IPS DF 4.7 (cell line): ENCODE measurements around the gene EYA2.
"Not testable (repeated sequence)": the region's sequence is repeated elsewhere in the genome, so short reads cannot be mapped to it uniquely, and the experiment has no call there.

Experiments
- DNase-seq: peaks from one replicate; pipeline ENCODE4 v3.0.0-alpha.2; 2013; ENCODE audit warnings: low spot score; ENCODE audit errors: extremely low read depth

EYA2 gene

GRCh38 chr20:47165376-47165865 is 270.8 kb downstream of the EYA2 start:
- DNase-seq: no peak

GRCh38 chr20:47167846-47168245 is 273.2 kb downstream of the EYA2 start:
- no peak for DNase-seq

- no peak for DNase-seq
Measured at GRCh38 chr20:47172579-47172978, 277.9 kb downstream of the EYA2 start.

GRCh38 chr20:47173596-47174216 is 279.1 kb downstream of the EYA2 start:
- DNase-seq: no peak

GRCh38 chr20:47174456-47175243 is 280.0 kb downstream of the EYA2 start:
- no peak for DNase-seq

GRCh38 chr20:47175493-47175892 is 280.9 kb downstream of the EYA2 start:
- DNase-seq: no peak

- not testable (repeated sequence) for DNase-seq
Measured at GRCh38 chr20:47176217-47176616, 281.6 kb downstream of the EYA2 start.

GRCh38 chr20:47178277-47178676 is 283.6 kb downstream of the EYA2 start:
- no peak for DNase-seq

- no peak for DNase-seq
Measured at GRCh38 chr20:47178851-47179250, 284.2 kb downstream of the EYA2 start.

GRCh38 chr20:47179267-47179666 is 284.6 kb downstream of the EYA2 start:
- no peak for DNase-seq

GRCh38 chr20:47181056-47181862 is 286.6 kb downstream of the EYA2 start:
- DNase-seq: peak; percentile 44

GRCh38 chr20:47183367-47183766 is 288.7 kb downstream of the EYA2 start:
- DNase-seq: no peak

- no peak for DNase-seq
Measured at GRCh38 chr20:47187450-47188195, 293.0 kb downstream of the EYA2 start.

- DNase-seq: no peak
Measured at GRCh38 chr20:47188540-47188939, 293.9 kb downstream of the EYA2 start.

GRCh38 chr20:47189060-47189459 is 294.4 kb downstream of the EYA2 start:
- DNase-seq: no peak

- no peak for DNase-seq
Measured at GRCh38 chr20:47191074-47191673, 296.5 kb downstream of the EYA2 start.

- no peak for DNase-seq
Measured at GRCh38 chr20:47191956-47192355, 297.3 kb downstream of the EYA2 start.

GRCh38 chr20:47195573-47195972 is 300.9 kb downstream of the EYA2 start:
- DNase-seq: no peak

GRCh38 chr20:47196091-47197081 is 301.7 kb downstream of the EYA2 start:
- peak; percentile 56 for DNase-seq

GRCh38 chr20:47198254-47198671 is 303.6 kb downstream of the EYA2 start:
- DNase-seq: no peak
